GM21717 (cell line): Measurements from ENCODE around the gene RNPEPL1.

Source experiments
- ATAC-seq: cut with Tn5 transposase; IDR thresholded peaks from one replicate; pipeline ENCODE4 v1.9.1; 2021; ENCODE audit warnings: mild to moderate bottlenecking, moderate library complexity; ENCODE audit not compliant: unreplicated experiment

The RNPEPL1 gene

DNA sequence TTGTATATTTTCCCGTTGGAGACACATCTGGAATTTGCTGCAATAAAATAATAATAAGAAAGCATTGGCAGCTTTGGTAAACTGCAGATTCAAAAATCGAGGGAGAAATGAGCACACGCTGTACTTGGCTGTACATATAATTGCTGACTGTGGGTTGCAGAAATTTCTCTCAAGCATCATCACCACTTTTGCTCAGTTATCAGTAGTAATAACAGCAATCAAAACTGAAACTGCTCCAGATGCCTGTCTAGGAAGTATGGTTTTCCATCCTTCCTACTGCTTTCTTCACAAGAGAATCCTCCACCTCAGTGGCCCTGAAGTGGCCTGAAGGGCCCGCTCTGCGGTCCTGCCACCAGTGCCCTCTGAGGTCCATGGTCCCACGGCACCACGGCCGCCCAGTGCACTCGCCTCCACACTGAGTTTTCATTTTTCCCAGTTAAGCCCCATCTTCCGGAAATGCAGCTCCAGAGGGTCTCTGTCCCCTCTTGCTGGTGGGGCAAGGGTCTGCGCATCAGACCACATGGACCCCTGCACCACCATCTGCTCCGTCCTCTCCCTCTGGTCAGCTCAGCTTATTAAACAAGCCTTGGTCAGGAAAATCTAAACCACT is 4.2 kb upstream of the RNPEPL1 start:
- ATAC-seq, result no peak

DNA sequence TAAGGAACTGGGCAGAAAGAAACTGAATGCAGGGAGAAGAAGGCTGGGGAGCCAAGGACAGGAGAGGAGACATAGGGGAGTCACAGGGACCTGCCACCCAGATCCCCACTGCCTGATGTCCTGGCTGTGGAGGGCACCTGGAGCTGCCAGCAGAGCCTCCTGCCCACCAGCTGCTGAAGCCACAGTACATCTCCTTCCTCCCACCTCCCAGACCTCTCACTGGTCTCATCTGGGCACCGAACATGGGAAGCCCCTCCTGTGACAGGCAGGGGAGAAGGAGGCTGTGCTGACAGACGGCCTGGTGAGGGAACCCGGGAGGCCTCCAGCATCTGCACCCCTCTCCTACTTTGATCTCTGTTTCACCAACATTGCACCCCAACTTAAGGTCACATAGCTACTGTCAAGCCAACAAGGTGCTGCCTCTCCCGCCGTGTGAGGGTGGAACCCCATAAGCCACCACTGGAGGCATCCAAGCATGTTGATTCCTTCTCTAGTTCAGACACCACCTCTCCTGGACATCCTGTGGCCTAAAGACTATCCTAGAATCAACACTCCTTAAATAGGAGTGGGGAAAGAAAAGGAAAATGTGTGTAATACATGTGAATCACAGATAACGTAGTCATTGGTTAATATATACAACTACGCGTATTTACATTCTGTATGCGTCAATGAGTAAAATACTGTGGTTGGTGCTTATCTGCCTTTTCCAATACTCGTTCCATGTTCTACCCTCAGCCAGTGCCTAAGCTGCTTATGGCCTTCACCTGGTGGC is 3.5 kb upstream of the RNPEPL1 start:
- ATAC-seq, result no peak

DNA sequence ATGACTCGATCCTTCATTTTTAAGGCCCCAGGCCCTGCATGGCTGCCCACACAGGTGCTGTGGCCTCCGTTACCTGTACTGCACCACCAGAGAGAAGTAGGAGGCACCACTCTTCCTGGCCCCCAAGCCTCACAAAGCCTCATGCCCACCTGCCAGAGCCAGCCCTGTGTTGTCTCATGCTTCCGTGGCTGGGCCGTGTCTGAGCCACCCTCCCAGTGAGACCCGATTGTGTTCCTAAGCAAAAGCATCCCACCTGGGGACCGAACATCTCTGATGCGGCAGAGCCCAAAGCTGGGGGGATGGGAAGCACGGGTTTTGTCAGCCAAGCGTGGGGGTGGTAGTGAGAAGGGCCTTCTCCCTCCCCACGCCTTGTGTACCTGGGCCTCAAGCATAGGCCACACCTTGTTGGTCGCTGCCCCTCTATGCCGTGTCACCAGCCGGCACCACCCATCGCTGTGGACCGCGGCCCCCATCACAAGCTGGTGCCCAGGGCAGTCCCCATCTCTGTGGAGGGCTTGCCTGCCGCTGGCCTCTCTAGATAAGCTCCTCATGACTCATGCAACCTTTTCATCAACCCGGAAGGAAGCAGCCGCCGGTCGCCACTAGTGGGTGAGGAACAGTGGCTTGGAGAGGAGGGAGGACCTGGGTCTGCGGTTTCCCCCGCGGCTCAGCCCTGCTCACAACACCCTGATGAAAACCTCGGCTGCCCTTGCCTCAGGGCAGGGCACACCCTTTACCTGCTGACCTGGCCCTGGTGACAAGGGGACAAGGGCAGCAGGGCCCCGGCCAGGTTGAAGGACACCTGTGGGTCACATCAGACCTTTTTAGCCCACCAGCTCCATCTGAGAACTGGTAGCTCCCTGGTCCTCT is 2.7 kb upstream of the RNPEPL1 start:
- ATAC-seq, result peak; percentile 35

GRCh38 chr2:240566203-240567136 is 1.8 kb upstream of the RNPEPL1 start:
- ATAC-seq, result peak; percentile 45

GRCh38 chr2:240567137-240567871 is 980 bp upstream of the RNPEPL1 start:
- no peak for ATAC-seq

GRCh38 chr2:240568678-240569522 is 616 bp downstream of the RNPEPL1 start:
- ATAC-seq, result peak; percentile 7

DNA sequence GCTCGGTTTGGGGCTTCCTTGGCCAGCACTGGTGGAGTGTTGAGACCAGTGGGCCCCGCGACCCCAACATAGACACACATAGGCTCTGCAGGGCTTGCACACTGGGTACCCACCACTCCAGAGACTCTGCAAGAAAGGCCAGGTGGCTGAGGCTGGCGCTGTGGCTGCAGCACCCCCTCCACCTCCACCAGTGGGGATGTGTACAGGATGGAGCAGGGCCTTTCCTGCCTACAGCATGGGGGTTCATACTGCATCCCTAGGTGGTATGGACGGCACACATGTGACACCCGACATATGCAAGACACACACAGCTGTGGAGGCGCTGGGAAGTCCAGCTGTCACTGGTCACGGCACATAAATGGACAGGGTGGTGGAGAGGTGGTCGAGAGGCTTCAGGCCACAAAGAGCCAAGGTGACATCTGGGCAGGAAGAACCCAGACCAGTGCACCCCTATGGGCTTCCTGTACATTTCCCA is 1.3 kb downstream of the RNPEPL1 start:
- no peak for ATAC-seq

DNA sequence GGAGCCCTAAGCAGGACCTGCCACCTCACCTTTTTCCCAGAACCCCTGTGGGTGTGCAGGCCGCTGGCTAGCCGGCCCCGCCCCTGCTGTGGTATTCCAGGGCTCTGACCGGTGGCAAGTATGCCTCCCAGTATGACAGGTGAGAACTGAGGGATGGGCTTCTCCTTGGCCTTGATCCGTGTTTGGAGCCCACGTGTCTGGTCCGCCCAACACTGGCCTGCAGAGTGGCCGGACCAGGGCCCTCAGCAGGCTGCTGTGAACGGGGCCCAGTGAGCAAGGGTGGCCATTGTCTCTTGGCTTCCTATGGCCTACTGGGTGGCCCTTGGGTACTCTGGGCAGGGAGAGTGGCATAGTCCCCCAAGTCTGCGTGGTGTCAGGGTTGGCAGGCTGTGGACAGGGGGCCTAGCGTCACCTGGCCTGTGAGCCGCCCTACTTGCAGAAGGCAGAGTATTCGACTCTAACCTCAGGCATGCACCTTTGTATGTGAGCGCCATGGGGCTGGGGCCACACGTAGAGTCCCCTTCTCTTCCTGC is 1.8 kb downstream of the RNPEPL1 start:
- no peak for ATAC-seq

DNA sequence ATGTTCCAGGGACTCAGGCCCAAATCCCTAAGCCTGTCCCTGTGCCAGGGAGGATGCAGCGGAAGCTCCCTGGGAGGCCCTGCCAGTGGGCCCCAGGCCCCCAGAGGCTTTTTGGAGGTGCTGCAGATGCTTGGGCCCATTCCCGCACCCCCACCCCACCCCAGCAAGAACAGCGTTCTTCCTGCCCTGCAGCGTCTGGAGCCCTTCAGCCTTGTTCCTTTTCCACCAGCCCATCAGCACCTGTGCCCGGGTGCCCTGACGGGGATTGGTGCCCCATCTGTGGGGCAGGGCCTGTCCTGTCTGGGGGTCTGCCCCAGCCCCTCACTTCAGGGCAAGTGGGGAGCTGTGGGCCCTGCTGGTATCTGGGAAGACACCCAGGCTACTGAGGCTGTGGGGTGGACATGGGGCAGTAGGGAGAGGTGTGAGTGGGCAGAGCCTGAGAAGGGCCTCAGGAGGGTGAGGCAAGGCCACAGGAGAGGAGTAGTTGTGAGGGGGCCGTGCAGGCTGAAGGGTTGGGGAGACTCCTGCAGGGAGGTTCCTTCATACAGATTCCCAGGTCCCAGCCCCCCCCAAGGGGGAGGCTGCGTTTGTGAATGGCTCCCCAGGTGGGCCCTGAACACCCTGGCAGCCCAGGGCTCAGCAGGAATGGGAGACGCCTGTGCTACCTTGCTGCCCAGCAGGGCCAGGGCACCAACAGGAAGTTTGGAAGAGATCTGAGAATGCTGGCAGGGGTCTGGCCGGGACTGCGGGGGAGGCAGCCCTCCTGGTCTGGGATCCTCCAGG is 2.4 kb downstream of the RNPEPL1 start:
- no peak for ATAC-seq

- no peak for ATAC-seq
These were observed 3.2 kb downstream of the RNPEPL1 start for GRCh38 chr2:240571314-240571973.

- ATAC-seq, result no peak
These were observed 4.1 kb downstream of the RNPEPL1 start for GRCh38 chr2:240572141-240573031.

GRCh38 chr2:240573071-240573515 is 4.8 kb downstream of the RNPEPL1 start:
- no peak for ATAC-seq

- no peak for ATAC-seq
These were observed 5.5 kb downstream of the RNPEPL1 start for GRCh38 chr2:240573516-240574385.

- no peak for ATAC-seq
These were observed 6.3 kb downstream of the RNPEPL1 start for GRCh38 chr2:240574386-240575100.
